Endothelial cell of hepatic sinusoid (primary cell): Measurements from ENCODE around the gene AHNAK.

Experiments
- in situ Hi-C: cut with HindIII; loops from 2 replicates; pipeline ENCODE4 v1.10.0; 2017; ENCODE audit warnings: low sequenced_read_pairs

AHNAK gene

GRCh38 chr11:62536301-62536957 is 10.2 kb downstream of the AHNAK start:
- in situ Hi-C loops = no loop called here

DNA sequence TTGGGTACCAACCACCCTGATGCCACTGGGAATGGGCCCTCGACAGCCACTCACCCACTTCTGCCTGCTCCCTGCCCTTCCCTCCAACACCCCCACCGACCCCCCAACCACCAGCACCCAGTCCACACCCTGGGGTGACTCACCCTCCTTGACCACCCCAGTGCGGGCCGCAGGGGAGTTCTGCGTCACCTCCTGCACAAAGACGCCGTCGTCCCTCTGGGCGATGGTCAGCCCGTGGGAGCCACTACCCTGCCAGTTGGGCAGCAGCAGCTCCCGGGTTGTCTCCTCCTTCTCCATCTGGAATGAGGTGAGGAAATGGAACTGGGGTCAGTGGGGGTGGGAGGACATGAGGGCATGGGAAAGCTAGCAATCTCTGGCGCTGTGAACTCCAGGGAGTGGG is 10.8 kb downstream of the AHNAK start:
- in situ Hi-C loops = no loop called here

DNA sequence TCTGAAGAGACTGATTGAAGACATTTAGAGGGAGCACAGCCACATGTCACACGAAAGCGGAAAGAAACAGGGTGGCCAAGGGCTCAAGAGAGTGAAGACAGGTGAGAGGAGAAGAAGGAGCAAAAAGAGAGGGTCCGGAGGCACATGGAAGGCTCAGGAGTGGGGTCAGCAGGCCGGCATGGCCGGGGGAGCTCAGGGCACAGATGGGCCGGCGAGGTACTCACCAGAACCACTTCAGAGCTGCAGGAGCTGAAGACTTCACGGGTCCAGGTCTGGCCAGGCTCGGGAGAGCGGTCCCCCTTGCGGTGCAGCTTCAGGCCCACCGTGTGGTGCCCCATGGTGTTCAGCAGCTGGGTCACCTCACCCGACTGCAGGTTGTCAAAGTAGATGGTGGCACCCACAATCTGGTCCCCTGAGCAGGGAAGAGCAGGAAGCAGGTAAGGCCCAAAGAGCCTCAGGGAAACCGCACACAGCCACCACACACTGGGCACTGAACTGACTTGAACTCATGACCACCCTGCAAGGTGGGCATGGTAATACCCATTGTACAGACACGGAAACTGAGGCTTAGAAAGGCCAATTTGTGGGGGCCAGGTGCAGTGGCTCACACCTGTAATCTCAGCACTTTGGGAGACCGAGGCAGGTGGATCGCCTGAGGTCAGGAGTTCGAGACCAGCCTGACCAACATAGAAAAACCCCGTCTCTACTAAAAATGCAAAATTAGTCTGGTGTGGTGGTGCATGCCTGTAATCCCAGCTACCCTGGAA is 11.6 kb downstream of the AHNAK start:
- in situ Hi-C loops = no loop called here

- in situ Hi-C loops = no loop called here
Observed at GRCh38 chr11:62532096-62532495, 14.5 kb downstream of the AHNAK start.

GRCh38 chr11:62516736-62517371 is 29.8 kb downstream of the AHNAK start:
- in situ Hi-C loops = loop anchor here (5.0 kb wide), 2 partner anchors 35 to 80 kb away; no protein-coding TSS in a partner anchor

GRCh38 chr11:62514151-62514550 is 32.5 kb downstream of the AHNAK start:
- in situ Hi-C loops = no loop called here

- in situ Hi-C loops = no loop called here
Observed at GRCh38 chr11:62513626-62514025, 33.0 kb downstream of the AHNAK start.

DNA sequence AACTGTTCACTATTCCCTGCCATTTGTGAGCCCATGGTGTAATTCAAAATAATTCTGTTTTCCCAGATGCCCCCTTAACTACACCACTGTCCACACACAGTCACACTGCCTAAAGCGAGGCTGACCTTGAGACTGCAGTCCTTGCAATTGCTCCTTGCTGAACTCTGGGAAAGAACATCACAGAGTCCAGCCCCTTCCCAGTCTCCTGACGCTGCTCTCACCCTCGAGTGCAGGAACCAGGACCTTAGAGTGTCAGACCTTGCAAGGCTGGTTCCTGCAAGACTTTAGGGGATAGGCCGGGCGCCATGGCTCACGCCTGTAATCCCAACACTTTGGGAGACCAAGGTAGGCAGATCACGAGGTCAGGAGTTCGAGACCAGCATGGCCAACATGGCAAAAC is 33.6 kb downstream of the AHNAK start:
- in situ Hi-C loops = no loop called here

- in situ Hi-C loops = no loop called here
Observed at GRCh38 chr11:62508336-62509058, 38.1 kb downstream of the AHNAK start.

GRCh38 chr11:62507125-62507422 is 39.5 kb downstream of the AHNAK start:
- in situ Hi-C loops = no loop called here

DNA sequence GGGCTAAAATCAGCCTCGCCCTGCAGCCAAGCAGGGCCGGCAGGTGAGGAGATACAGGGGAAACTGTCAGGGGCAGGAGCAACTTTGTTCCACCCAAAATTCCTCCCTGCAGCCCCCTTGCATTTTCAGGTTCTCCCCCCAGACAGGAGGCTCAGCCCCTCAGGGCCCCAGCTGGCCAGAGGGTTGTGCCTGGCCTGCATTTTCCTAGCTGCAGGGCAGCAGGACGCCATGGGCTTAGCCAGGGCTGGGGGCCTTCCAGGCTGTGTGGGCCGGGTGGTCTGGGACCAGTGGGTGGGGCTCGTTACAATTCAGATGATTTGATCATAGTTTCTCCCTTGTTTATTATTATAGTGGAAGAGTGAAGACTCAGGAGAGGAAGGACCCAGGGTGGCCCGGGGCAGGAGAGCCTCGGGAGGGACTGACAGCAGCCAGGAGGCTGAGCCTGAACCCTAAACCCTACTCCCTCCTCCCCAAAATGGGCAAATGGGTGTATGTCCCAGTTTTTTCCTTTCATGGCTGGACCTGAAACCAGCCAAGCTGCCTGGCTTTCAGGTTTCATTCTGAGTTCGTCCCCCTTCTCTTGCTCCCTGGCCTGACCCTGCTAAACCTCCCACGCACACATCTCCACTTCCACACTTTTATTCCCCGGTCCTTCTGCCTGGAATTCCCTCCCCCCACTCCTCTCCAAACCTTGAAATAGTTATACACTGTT is 40.0 kb downstream of the AHNAK start:
- in situ Hi-C loops = no loop called here

DNA sequence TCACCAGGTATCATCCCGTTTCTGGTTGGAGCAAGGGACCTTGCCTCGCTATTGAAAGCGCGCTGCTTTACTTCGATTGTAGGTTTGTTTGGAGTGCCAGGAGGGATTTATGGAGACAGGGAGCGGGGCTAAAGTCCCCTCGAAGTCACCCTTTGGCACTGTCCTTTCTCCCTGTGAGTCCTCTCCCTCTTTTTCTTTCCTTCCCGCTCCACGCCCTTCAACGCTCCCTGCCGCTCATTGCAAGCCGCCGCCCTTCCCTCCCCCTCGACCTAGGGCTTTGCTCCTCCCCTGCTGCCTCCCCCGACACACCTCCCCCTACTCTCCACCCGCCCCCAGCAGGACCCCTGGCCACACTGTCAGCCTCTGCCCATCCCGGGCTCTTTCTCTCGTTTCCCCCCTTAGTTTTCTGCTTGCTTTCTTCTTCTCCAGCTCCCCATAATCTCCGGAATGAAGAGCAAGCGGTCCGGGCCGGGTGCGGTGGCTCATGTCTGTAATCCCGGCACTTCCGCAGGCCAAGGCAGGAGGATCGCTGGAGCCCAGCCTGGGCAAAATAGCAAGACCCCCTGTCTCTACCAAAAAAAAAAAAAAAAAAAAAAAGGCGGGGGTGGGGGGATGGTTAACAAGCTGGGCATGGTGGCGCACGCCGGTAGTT is 41.0 kb downstream of the AHNAK start:
- in situ Hi-C loops = no loop called here

DNA sequence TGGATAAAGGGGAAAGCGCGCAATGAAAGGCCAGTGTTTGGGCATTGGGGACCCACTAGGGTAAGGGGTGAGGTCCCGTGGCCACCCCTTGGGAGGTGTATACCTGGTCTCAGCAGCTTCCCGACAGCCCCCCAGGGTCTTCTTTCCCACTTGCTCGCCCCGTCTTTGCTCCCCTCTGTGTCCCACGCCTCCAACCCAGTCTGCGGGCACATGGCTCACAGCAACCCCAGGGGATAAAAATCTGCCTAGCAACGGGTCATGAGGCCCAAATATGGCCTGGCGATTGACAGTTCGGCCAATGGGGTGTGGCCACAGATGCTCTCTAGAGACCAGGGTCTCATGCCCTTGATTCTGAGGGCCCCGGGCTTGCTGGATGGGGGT is 41.6 kb downstream of the AHNAK start:
- in situ Hi-C loops = no loop called here

DNA sequence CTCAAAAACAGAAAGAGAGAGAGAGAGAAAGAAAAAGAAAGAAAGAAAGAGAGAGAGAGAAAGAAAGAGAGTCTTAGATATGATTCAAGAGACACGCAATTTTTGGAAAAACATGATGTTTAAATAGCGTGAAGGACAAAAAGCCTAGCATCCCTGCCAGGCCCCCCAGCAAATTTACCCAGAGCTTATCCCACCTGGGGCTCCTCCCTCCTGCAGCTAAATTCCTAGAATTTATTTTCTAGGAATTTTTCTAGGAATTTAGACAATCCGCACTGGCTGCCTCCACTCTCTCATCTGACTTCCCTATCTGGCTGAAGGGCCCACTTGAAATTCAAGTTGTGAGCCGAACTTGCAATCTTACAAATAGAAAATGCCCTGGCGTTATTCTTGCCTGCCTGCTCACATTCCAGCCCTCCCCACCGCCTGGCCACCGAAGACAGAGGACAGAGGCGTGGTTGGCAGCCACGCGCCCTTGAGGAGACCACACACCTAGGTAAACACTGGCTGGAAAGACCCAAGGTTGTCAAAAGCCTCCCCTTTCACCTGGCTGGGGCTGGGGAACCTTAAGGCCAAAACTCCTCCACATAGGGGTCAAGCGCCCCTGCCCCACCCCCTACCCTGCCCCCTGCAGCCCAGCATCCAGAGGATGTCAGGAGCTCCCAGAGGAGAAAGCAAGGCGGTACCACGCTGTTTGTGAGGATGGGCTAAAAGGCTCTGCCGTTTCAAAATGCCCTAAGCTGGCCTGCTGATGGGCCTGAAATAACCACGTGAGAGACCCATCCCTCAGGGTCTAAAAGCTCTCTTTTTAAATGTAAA is 42.2 kb downstream of the AHNAK start:
- in situ Hi-C loops = no loop called here

DNA sequence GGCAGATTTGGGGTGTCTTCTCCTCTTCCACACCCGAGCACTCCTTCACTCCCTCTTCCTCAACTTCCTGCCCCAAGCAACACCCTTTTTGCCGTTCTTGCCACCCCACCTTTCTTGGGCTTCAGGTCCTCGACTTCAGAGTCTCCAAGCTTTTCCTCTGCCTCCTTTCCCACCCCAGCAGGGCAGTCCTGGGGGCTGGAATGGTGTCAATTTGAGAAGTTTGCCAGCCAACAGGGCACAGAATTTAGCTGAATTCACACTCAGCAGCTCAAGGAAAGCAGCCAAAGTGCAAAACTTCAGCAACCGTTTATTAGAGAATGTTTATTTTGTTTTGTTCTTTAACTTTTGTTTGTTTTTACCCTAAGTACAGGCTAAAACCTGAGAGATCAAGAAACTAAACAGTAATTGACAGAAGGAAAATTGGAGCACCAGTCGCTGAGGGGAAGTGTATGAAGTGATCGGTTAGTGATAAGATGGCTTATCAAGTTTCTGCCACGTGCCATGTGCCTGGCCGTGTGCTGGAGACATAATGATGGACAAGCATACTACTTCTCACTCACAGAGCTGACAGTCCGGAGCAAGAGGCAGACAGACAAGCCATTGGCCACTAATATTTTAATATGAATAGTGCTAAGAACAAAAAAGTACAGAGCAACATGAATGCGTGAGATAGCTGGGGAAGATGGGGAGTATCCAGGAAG is 44.4 kb downstream of the AHNAK start:
- in situ Hi-C loops = no loop called here

GRCh38 chr11:62501432-62501891 is 45.1 kb downstream of the AHNAK start:
- in situ Hi-C loops = no loop called here

- in situ Hi-C loops = no loop called here
Observed at GRCh38 chr11:62500650-62501030, 46.0 kb downstream of the AHNAK start.

GRCh38 chr11:62499944-62500649 is 46.5 kb downstream of the AHNAK start:
- in situ Hi-C loops = loop anchor here (5.0 kb wide), 1 partner anchor 63 kb away; no protein-coding TSS in a partner anchor
